Measurements from ENCODE around the gene MCUR1. TPM values are rescaled to one million over a fixed set of nuclear protein-coding genes. Genes with fewer than 3 reads are reported as not detected.

The MCUR1 gene
- total and polyA plus RNA-seq, 2 donors (not counting 1 experiment from before 2014, with no cell fraction given): 6.3 to 12.4 TPM

DNA sequence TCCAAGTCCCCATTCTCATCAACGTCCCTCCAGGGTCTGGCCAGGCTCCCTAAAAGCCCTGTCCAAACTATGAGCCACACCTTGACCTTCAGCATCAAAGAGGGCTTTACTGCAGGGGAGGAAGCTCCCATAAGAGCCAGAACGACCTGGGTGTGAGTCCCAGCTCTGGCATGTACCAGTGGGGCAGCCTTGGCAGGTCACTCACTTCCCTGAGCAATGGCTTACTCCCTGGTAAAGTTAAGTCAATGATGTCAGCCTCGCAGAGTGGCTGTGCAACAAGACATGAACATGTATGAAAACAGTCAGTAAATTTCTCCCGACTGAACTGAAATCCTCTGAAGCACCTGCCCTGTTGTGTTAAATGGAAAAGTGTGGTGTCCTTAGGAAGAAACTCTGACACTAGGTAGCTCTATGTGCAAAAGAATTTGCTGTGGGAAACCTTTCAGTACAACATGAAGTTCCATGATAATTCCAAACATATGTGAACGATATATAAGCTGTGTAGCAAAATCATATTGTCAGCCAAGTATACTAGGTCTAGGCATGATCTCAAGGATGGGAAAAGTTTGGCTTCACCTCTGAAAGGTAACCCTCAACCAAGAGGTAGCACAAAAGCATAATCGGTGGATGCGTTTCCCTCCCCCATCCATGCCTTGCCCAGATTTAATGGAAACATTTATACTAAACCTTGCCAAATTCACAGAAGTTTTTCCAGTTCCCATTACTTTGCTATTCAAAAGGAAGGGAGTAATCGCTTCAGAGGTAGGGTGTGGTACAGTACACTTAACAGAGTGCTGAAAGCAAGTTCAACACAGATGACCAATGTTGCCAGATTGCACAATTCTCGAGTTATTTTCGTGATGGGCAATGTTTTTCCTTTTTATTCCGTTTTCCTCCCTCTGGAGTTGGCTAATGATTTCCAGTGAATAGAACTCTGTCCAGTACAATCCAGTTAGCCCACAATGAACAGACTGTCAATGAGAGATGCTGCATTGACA lies 53.8 kb downstream of the MCUR1 start:
- H3K27me3 ChIP-seq (ENCODE audit: control insufficient read depth, insufficient read depth, low read length): no peaks in the 10 kb centered on the region
- no peak overlapping the region for H2AFZ ChIP-seq (ENCODE audit: low read length)
- no peak overlapping the region for H3K4me3 ChIP-seq (replicated peaks in 1 of 4; ENCODE audit: control extremely low read depth in 1 of 4, insufficient read depth in 1 of 4, low read depth in 3 of 4, low read length in 4 of 4)
- TF ChIP-seq EZH2 (IDR thresholded peaks at IDR 0.05; ENCODE audit: low read length, missing control alignments) (no peak), CTCF (conservative IDR thresholded peaks at IDR 0.05 in 1 of 2, IDR thresholded peaks at IDR 0.05 in 1 of 2; ENCODE audit: low read depth in 1 of 2, low read length in 2 of 2) (no peak)
- H3K4me2 ChIP-seq (ENCODE audit: extremely low read depth, insufficient read depth, low read length): peak overlapping the region; percentile 0
- H3K9me3 ChIP-seq (ENCODE audit: control insufficient read depth, insufficient read depth, low read depth, low read length): no peaks in the 10 kb centered on the region
- no peak overlapping the region for H3K27ac ChIP-seq (ENCODE audit: insufficient read depth, low read length)
- no peaks in the 10 kb centered on the region for H4K20me1 ChIP-seq (ENCODE audit: control insufficient read depth, extremely low read depth, insufficient read depth, low read length)
- H3K4me1 ChIP-seq (ENCODE audit: control insufficient read depth, extremely low read depth, insufficient read depth, low read length): no peaks in the 10 kb centered on the region
- no peaks in the 10 kb centered on the region for H3K79me2 ChIP-seq (ENCODE audit: control insufficient read depth, insufficient read depth, low read length)
- H3K36me3 ChIP-seq (ENCODE audit: control insufficient read depth, insufficient read depth, low read length): no peaks in the 10 kb centered on the region
- DNase-seq (ENCODE audit: low read depth in 2 of 2): peak; percentile 5 to 88
- H3K9ac ChIP-seq (ENCODE audit: insufficient read depth, low read length): no peak overlapping the region

GRCh38 chr6:13759025-13759424 lies 55.3 kb downstream of the MCUR1 start:
- H2AFZ ChIP-seq (ENCODE audit: low read length): no peak overlapping the region
- H4K20me1 ChIP-seq (ENCODE audit: control insufficient read depth, extremely low read depth, insufficient read depth, low read length): no peaks in the 10 kb centered on the region
- no peak overlapping the region for H3K27ac ChIP-seq (ENCODE audit: insufficient read depth, low read length)
- no peaks in the 10 kb centered on the region for H3K36me3 ChIP-seq (ENCODE audit: control insufficient read depth, insufficient read depth, low read length)
- no peak overlapping the region for H3K9ac ChIP-seq (ENCODE audit: insufficient read depth, low read length)
- no peaks in the 10 kb centered on the region for H3K79me2 ChIP-seq (ENCODE audit: control insufficient read depth, insufficient read depth, low read length)
- no peaks in the 10 kb centered on the region for H3K27me3 ChIP-seq (ENCODE audit: control insufficient read depth, insufficient read depth, low read length)
- H3K4me3 ChIP-seq (replicated peaks in 1 of 4; ENCODE audit: control extremely low read depth in 1 of 4, insufficient read depth in 1 of 4, low read depth in 3 of 4, low read length in 4 of 4): no peak overlapping the region
- no peak for TF ChIP-seq EZH2 (IDR thresholded peaks at IDR 0.05; ENCODE audit: low read length, missing control alignments)
- no peak for TF ChIP-seq CTCF (conservative IDR thresholded peaks at IDR 0.05 in 1 of 2, IDR thresholded peaks at IDR 0.05 in 1 of 2; ENCODE audit: low read depth in 1 of 2, low read length in 2 of 2)
- DNase-seq (ENCODE audit: low read depth in 2 of 2): no peak
- no peak overlapping the region for H3K4me2 ChIP-seq (ENCODE audit: extremely low read depth, insufficient read depth, low read length)
- no peaks in the 10 kb centered on the region for H3K4me1 ChIP-seq (ENCODE audit: control insufficient read depth, extremely low read depth, insufficient read depth, low read length)
- no peaks in the 10 kb centered on the region for H3K9me3 ChIP-seq (ENCODE audit: control insufficient read depth, insufficient read depth, low read depth, low read length)

GRCh38 chr6:13754644-13755043 lies 59.7 kb downstream of the MCUR1 start:
- DNase-seq (ENCODE audit: low read depth in 2 of 2): no peak

More at GRCh38 chr6:13754644-13755043, 59.7 kb downstream of the MCUR1 start:
- Histone ChIP-seq H3K9ac (ENCODE audit: insufficient read depth, low read length) (no peak overlapping the region), H3K36me3 (ENCODE audit: control insufficient read depth, insufficient read depth, low read length) (no peaks in the 10 kb centered on the region), H3K4me1 (ENCODE audit: control insufficient read depth, extremely low read depth, insufficient read depth, low read length) (no peaks in the 10 kb centered on the region), H3K27me3 (ENCODE audit: control insufficient read depth, insufficient read depth, low read length) (no peaks in the 10 kb centered on the region), H2AFZ (ENCODE audit: low read length) (no peak overlapping the region), H3K9me3 (ENCODE audit: control insufficient read depth, insufficient read depth, low read depth, low read length) (no peaks in the 10 kb centered on the region), H3K27ac (ENCODE audit: insufficient read depth, low read length) (no peak overlapping the region), H4K20me1 (ENCODE audit: control insufficient read depth, extremely low read depth, insufficient read depth, low read length) (no peaks in the 10 kb centered on the region), H3K4me3 (replicated peaks in 1 of 4; ENCODE audit: control extremely low read depth in 1 of 4, insufficient read depth in 1 of 4, low read depth in 3 of 4, low read length in 4 of 4) (no peak overlapping the region), H3K79me2 (ENCODE audit: control insufficient read depth, insufficient read depth, low read length) (no peaks in the 10 kb centered on the region), H3K4me2 (ENCODE audit: extremely low read depth, insufficient read depth, low read length) (no peak overlapping the region)
- TF ChIP-seq CTCF (conservative IDR thresholded peaks at IDR 0.05 in 1 of 2, IDR thresholded peaks at IDR 0.05 in 1 of 2; ENCODE audit: low read depth in 1 of 2, low read length in 2 of 2): no peak
- no peak for TF ChIP-seq EZH2 (IDR thresholded peaks at IDR 0.05; ENCODE audit: low read length, missing control alignments)

Measured in fibroblast of lung (primary cell).